ENCODE measurements around the gene FUT9.

DNA sequence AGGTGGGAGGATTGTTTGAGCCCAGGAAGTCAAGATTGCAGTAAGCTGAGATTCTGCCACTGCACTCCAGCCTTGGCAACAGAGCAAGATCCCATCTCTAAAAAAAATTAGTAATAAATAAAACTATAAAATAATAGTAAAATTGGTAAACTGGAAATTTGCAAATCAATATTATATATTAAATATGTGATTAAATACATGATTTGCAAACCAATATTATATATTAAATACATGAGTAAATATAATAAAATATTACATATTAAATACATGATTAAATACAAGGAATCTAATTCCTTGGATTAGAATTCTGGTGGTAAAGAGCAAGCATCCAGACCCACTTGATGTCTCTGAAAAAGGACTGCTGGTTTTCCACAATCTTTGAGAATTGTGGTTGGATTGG is 35.8 kb downstream of the FUT9 start:
- no peak for TF ChIP-seq CTCF (optimal IDR thresholded peaks at IDR 0.05 in 1 of 3, IDR thresholded peaks at IDR 0.05 in 1 of 3, conservative IDR thresholded peaks at IDR 0.05 in 1 of 3; ENCODE audit: extremely low read depth in 1 of 3, insufficient read depth in 2 of 3, low read length in 3 of 3)
- no peak for TF ChIP-seq EZH2 (IDR thresholded peaks at IDR 0.05; ENCODE audit: low read length)

Measured in keratinocyte (primary cell).